Lower leg skin (tissue), 3 donors: ENCODE data around the gene KCTD6.

Experiments
- POLR2A ChIP-seq, 2 donors: fragments of 450-650 bp; IDR thresholded peaks; one replicate each; pipeline ENCODE4 v1.6.1; 2016 to 2017; ENCODE audit warnings: antibody characterized with exemption in 2 of 2, mild to moderate bottlenecking in 1 of 2, moderate library complexity in 1 of 2
- TF ChIP-seq, protein P1 (sequence below), 3 donors: fragments of 450-650 bp; IDR thresholded peaks; one replicate each; pipeline ENCODE4 v1.5.1; 2016; ENCODE audit warnings: antibody characterized with exemption in 3 of 3, mild to moderate bottlenecking in 3 of 3, moderate library complexity in 2 of 3

DNA sequence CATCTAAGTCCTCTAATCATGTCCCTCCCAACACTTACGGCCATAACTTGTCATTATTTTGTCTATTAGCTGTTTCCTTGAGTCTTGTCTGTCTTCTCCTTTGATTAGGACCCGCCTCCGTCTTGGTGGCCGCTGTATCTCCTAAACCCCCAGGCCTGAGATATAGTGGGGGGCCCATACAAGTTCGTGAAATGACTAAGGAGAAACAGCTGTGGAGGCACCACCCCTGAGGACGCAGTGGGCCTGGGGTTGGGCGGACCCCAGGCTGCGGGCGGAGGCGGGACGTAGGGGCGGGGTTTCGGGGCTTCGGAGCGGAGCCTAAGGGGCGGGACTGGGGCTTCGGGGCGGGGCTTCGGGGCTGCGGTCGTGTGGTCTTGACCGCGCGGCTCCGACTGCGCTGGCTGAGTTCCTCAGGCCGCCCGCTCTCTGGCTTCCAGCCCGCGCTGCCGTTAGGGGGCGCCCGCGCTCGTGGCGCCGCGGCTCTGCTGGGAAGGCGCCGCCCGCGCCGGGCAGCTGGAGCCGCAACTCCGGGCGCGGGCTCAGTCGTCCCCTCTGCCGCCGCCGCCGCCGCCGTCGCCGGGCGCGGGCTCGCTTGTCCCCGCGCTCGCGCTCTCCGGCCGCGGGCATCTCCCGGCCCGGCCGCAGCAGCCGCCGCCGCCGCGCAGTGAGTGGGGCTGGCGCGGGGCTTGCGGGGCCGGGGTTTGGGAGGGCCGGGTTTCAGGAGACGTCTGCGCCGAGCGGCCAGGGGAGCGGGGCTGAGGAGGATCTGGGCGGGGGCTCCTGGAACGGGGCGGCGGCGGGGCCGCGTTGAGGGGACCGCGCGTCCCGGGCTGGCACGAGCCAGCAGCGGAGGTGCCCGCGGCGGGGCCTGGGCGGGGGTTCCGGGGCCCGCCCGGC, at the start of gene KCTD6:
- TF ChIP-seq, protein P1, sequence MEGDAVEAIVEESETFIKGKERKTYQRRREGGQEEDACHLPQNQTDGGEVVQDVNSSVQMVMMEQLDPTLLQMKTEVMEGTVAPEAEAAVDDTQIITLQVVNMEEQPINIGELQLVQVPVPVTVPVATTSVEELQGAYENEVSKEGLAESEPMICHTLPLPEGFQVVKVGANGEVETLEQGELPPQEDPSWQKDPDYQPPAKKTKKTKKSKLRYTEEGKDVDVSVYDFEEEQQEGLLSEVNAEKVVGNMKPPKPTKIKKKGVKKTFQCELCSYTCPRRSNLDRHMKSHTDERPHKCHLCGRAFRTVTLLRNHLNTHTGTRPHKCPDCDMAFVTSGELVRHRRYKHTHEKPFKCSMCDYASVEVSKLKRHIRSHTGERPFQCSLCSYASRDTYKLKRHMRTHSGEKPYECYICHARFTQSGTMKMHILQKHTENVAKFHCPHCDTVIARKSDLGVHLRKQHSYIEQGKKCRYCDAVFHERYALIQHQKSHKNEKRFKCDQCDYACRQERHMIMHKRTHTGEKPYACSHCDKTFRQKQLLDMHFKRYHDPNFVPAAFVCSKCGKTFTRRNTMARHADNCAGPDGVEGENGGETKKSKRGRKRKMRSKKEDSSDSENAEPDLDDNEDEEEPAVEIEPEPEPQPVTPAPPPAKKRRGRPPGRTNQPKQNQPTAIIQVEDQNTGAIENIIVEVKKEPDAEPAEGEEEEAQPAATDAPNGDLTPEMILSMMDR (IDR thresholded peaks at IDR 0.05), result no peak
- TF ChIP-seq POLR2A (IDR thresholded peaks at IDR 0.05), result no peak
